ENCODE data around the gene SLC25A47. TPM values are rescaled to one million over a fixed set of nuclear protein-coding genes. Genes with fewer than 3 reads are reported as not detected.
"Not testable (repeated sequence)": the region's sequence is repeated elsewhere in the genome, so short reads cannot be mapped to it uniquely, and the experiment has no call there.

SLC25A47 gene
- total and polyA plus RNA-seq, 3 experiments from 2014 or later, result not detected

GRCh38 chr14:100286484-100287191 lies 36.5 kb upstream of the SLC25A47 start:
- Histone ChIP-seq H3K4me3 (ENCODE audit: low read length) (no peak overlapping the region), H3K9me3 (ENCODE audit: low read length) (no peaks in the 10 kb centered on the region), H3K27me3 (ENCODE audit: insufficient read depth, low read length, poor library complexity, severe bottlenecking) (no peaks in the 10 kb centered on the region), H3K36me3 (ENCODE audit: insufficient read depth, low read length) (no peaks in the 10 kb centered on the region), H3K4me1 (ENCODE audit: insufficient read depth, low read length) (peaks cover 11% of the 10 kb centered on the region), H3K27ac (ENCODE audit: low read depth, low read length) (no peak overlapping the region)
- Mint-ChIP-seq H3K4me1 (peaks cover 10 to 24% (median 15%) of the 10 kb centered on the region in 3 donors), H3K9me3 (no peaks in the 10 kb centered on the region), H3K27me3 (no peaks in the 10 kb centered on the region), H3K36me3 (peaks cover 0 to 6% (median 2%) of the 10 kb centered on the region in 3 donors), H3K27ac (peak overlapping the region in 1 of 8 donors; percentile 68), H3K4me3 (peak overlapping the region; percentile 24 to 83 (median 76))
- ChIA-PET POLR2A (no interaction called here), CTCF (interaction anchor here (0.9 to 4.2 kb wide), 18 partner anchors 8 to 304 kb away, joined by 3 to 23 read pairs (median 4); no protein-coding TSS in a partner anchor)
- DNase-seq, result peak in 1 of 5 donors; percentile 46

DNA sequence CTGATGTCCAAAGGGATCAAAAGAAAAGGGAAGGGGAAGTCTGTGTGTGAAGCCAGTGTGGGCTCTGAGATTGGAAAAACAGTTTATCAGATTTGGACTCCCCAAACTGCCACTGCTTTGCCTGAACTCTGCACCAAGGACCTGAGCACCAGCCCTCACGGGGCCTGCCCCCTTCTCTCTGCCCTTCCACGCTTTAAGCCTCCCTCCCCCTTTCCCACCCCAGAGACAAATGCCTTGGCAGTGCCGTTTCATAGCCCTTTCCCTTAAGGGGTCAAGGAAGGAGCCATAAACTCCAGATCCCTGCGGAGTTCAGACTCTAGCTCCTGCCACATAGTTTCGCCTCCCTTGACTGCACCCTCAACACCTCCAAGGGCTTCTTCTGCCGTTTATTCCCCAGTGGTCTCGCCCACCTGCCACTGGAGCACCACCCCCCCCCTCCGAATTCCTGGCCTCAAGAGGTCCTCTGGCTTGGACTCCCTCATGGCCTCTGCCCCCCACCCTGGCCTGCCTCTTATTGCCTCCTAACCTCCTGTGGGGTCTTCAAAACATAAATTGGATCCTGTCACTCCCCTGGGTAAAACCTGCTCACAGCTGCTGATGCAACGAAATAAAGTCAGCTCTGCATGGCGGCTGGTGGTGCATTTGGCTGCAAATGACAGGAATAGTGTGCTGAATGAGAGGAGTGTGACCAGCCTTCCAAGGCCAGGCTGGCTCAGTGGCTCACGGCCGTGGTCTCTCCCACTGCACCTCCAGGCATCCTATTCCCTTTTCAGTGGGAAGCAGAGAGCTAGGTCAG lies 35.7 kb upstream of the SLC25A47 start:
- Mint-ChIP-seq H3K36me3 (peaks cover 0 to 3% (median 0%) of the 10 kb centered on the region in 3 donors), H3K4me1 (peaks cover 8 to 19% (median 11%) of the 10 kb centered on the region in 3 donors), H3K27me3 (no peaks in the 10 kb centered on the region), H3K4me3 (peak overlapping the region in 1 of 7 donors; percentile 75), H3K27ac (peak overlapping the region in 3 of 8 donors; percentile 61 to 83 (median 65)), H3K9me3 (no peaks in the 10 kb centered on the region)
- Histone ChIP-seq H3K27me3 (ENCODE audit: insufficient read depth, low read length, poor library complexity, severe bottlenecking) (no peaks in the 10 kb centered on the region), H3K36me3 (ENCODE audit: insufficient read depth, low read length) (no peaks in the 10 kb centered on the region), H3K9me3 (ENCODE audit: low read length) (no peaks in the 10 kb centered on the region), H3K4me3 (ENCODE audit: low read length) (no peak overlapping the region), H3K27ac (ENCODE audit: low read depth, low read length) (no peak overlapping the region), H3K4me1 (ENCODE audit: insufficient read depth, low read length) (peaks cover 11% of the 10 kb centered on the region)
- DNase-seq, result peak in 1 of 5 donors; percentile 36
- ChIA-PET POLR2A (no interaction called here), CTCF (interaction anchor here (1.5 to 1.7 kb wide), 2 partner anchors 9 to 304 kb away, joined by 4 to 5 read pairs; no protein-coding TSS in a partner anchor)

GRCh38 chr14:100287998-100288295 lies 35.2 kb upstream of the SLC25A47 start:
- H3K36me3 ChIP-seq (ENCODE audit: insufficient read depth, low read length); H3K4me3 Mint-ChIP-seq; H3K9me3 ChIP-seq (ENCODE audit: low read length); H3K4me3 ChIP-seq (ENCODE audit: low read length); POLR2A ChIA-PET; DNase-seq; H3K27ac ChIP-seq (ENCODE audit: low read depth, low read length); H3K9me3 Mint-ChIP-seq; H3K27me3 Mint-ChIP-seq; H3K36me3 Mint-ChIP-seq; H3K27me3 ChIP-seq (ENCODE audit: insufficient read depth, low read length, poor library complexity, severe bottlenecking): not testable (repeated sequence)
- H3K4me1 ChIP-seq (ENCODE audit: insufficient read depth, low read length), result peaks cover 11% of the 10 kb centered on the region
- CTCF ChIA-PET, result interaction anchor here (1.7 kb wide), 1 partner anchor 9 kb away, joined by 5 read pairs; no protein-coding TSS in a partner anchor
- peaks cover 8 to 14% (median 9%) of the 10 kb centered on the region in 3 donors for H3K4me1 Mint-ChIP-seq
- peak overlapping the region in 1 of 8 donors; percentile 83 for H3K27ac Mint-ChIP-seq

GRCh38 chr14:100288382-100289185 lies 34.6 kb upstream of the SLC25A47 start:
- Mint-ChIP-seq H3K27ac (peak overlapping the region in 1 of 8 donors; percentile 58), H3K4me3 (no peak overlapping the region), H3K27me3 (no peaks in the 10 kb centered on the region), H3K36me3 (peaks cover 0 to 2% (median 0%) of the 10 kb centered on the region in 3 donors), H3K9me3 (no peaks in the 10 kb centered on the region), H3K4me1 (peaks cover 8 to 11% (median 9%) of the 10 kb centered on the region in 3 donors)
- POLR2A ChIA-PET, result no interaction called here
- H3K4me1 ChIP-seq (ENCODE audit: insufficient read depth, low read length), result peaks cover 11% of the 10 kb centered on the region
- no peak for DNase-seq
- H3K36me3 ChIP-seq (ENCODE audit: insufficient read depth, low read length), result no peaks in the 10 kb centered on the region
- CTCF ChIA-PET, result interaction anchor here (1.7 kb wide), 1 partner anchor 8 kb away, joined by 5 read pairs; no protein-coding TSS in a partner anchor
- no peak overlapping the region for H3K4me3 ChIP-seq (ENCODE audit: low read length)
- H3K27ac ChIP-seq (ENCODE audit: low read depth, low read length), result no peak overlapping the region
- H3K27me3 ChIP-seq (ENCODE audit: insufficient read depth, low read length, poor library complexity, severe bottlenecking), result no peaks in the 10 kb centered on the region
- no peaks in the 10 kb centered on the region for H3K9me3 ChIP-seq (ENCODE audit: low read length)

GRCh38 chr14:100289916-100290606 lies 33.1 kb upstream of the SLC25A47 start:
- Mint-ChIP-seq H3K27me3 (no peaks in the 10 kb centered on the region), H3K9me3 (no peaks in the 10 kb centered on the region), H3K4me3 (no peak overlapping the region), H3K4me1 (peaks cover 4 to 5% (median 4%) of the 10 kb centered on the region in 3 donors), H3K27ac (no peak overlapping the region), H3K36me3 (peaks cover 0 to 2% (median 0%) of the 10 kb centered on the region in 3 donors)
- Histone ChIP-seq H3K27me3 (ENCODE audit: insufficient read depth, low read length, poor library complexity, severe bottlenecking) (no peaks in the 10 kb centered on the region), H3K4me3 (ENCODE audit: low read length) (no peak overlapping the region), H3K27ac (ENCODE audit: low read depth, low read length) (no peak overlapping the region), H3K4me1 (ENCODE audit: insufficient read depth, low read length) (peaks cover 4% of the 10 kb centered on the region), H3K9me3 (ENCODE audit: low read length) (no peaks in the 10 kb centered on the region), H3K36me3 (ENCODE audit: insufficient read depth, low read length) (no peaks in the 10 kb centered on the region)
- CTCF ChIA-PET, result interaction anchor here (1.2 kb wide), 1 partner anchor 97 kb away, joined by 5 read pairs; no protein-coding TSS in a partner anchor
- POLR2A ChIA-PET, result no interaction called here
- DNase-seq, result no peak

- peaks cover 4% of the 10 kb centered on the region for H3K4me1 ChIP-seq (ENCODE audit: insufficient read depth, low read length)
- no peak overlapping the region for H3K27ac ChIP-seq (ENCODE audit: low read depth, low read length)
- Mint-ChIP-seq H3K27ac (no peak overlapping the region), H3K9me3 (no peaks in the 10 kb centered on the region), H3K4me1 (peaks cover 4 to 5% (median 4%) of the 10 kb centered on the region in 3 donors), H3K4me3 (no peak overlapping the region), H3K27me3 (no peaks in the 10 kb centered on the region), H3K36me3 (peaks cover 0 to 2% (median 0%) of the 10 kb centered on the region in 3 donors)
- no peaks in the 10 kb centered on the region for H3K36me3 ChIP-seq (ENCODE audit: insufficient read depth, low read length)
- no peak overlapping the region for H3K4me3 ChIP-seq (ENCODE audit: low read length)
- ChIA-PET POLR2A (interaction anchor here (0.5 kb wide), 1 partner anchor 31 kb away, joined by 3 read pairs; no protein-coding TSS in a partner anchor), CTCF (interaction anchor here (1.2 kb wide), 1 partner anchor 98 kb away, joined by 5 read pairs; no protein-coding TSS in a partner anchor)
- H3K27me3 ChIP-seq (ENCODE audit: insufficient read depth, low read length, poor library complexity, severe bottlenecking), result no peaks in the 10 kb centered on the region
- peak in 1 of 5 donors; percentile 22 for DNase-seq
- no peaks in the 10 kb centered on the region for H3K9me3 ChIP-seq (ENCODE audit: low read length)
These were observed 32.4 kb upstream of the SLC25A47 start for GRCh38 chr14:100290607-100291304.

Measured in CD8-positive, alpha-beta memory T cell (primary cell).